A549 (cell line): ENCODE data around the gene LDLRAP1.

ENCODE experiments used
- BCL3 ChIP-seq: fragments of >200 bp; sonication (Bioruptor Twin); formaldehyde crosslinking; IDR thresholded peaks from 3 replicates; pipeline ENCODE4 v1.6.1; 2016
- CHD2 ChIP-seq: fragments of 150-350 bp; IDR thresholded peaks from 2 replicates; pipeline ENCODE4 v1.6.1; 2014; ENCODE audit warnings: low read length; ENCODE audit not compliant: partially characterized antibody
- EP300 ChIP-seq, 2 experiments: fragments of >200 bp; sonication (Bioruptor Twin); formaldehyde crosslinking; IDR thresholded peaks; 2 replicates in 1 of 2; 3 replicates in 1 of 2; pipeline ENCODE4 v1.6.1; 2016 to 2017
- ESRRA ChIP-seq: fragments of 150-350 bp; IDR thresholded peaks from 2 replicates; pipeline ENCODE4 v1.6.1; 2014; ENCODE audit warnings: mild to moderate bottlenecking, low read length, borderline replicate concordance
- KDM5A ChIP-seq: fragments of 200-600 bp; sonication (generic); IDR thresholded peaks from 2 replicates; pipeline ENCODE4 v1.6.1; 2016; ENCODE audit warnings: antibody characterized with exemption, mild to moderate bottlenecking
- MYC ChIP-seq: IDR thresholded peaks from 2 replicates; pipeline ENCODE4 v1.6.1; 2012; ENCODE audit warnings: mild to moderate bottlenecking, inconsistent platforms, low read length, improper control_type of control experiment, borderline replicate concordance
- POLR2A ChIP-seq: IDR thresholded peaks from 2 replicates; pipeline ENCODE4 v1.6.1; 2012; ENCODE audit warnings: mild to moderate bottlenecking, low read length
- RCOR1 ChIP-seq: fragments of 150-350 bp; IDR thresholded peaks from 2 replicates; pipeline ENCODE4 v1.6.1; 2014; ENCODE audit warnings: antibody characterized with exemption, low read length, low read depth
- REST ChIP-seq: fragments of 200-600 bp; sonication (generic); IDR thresholded peaks from 2 replicates; pipeline ENCODE4 v1.6.1; 2016; ENCODE audit warnings: antibody characterized with exemption, mild to moderate bottlenecking, moderate library complexity
- RFX5 ChIP-seq: fragments of 450-650 bp; IDR thresholded peaks from 2 replicates; pipeline ENCODE4 v1.7.1; 2014; ENCODE audit warnings: antibody characterized with exemption, mild to moderate bottlenecking, moderate library complexity
- ZNF302 ChIP-seq: fragments of 250-450 bp; sonication (Bioruptor Pico); IDR thresholded peaks from 2 replicates; pipeline ENCODE4 v1.9.0; 2021; ENCODE audit warnings: inconsistent platforms, mild to moderate bottlenecking, moderate library complexity
- TF ChIP-seq, protein P1 (sequence below): fragments of >200 bp; sonication (Bioruptor Twin); formaldehyde crosslinking; IDR thresholded peaks from 3 replicates; pipeline ENCODE4 v1.5.1; 2016
- TF ChIP-seq, protein P2 (sequence below): fragments of 150-350 bp; IDR thresholded peaks from 2 replicates; pipeline ENCODE4 v1.6.1; 2014; ENCODE audit warnings: low read depth, mild to moderate bottlenecking, low read length
- TF ChIP-seq, protein P3 (sequence below): fragments of 450-650 bp; IDR thresholded peaks from 2 replicates; pipeline ENCODE4 v1.6.1; 2014; ENCODE audit warnings: antibody characterized with exemption

- no peak for TF ChIP-seq ZNF302 (CRISPR knock-in tag)
- no peak for TF ChIP-seq POLR2A
- no peak for TF ChIP-seq EP300 (IDR thresholded peaks at IDR 0.05)
- no peak for TF ChIP-seq CHD2
- no peak for TF ChIP-seq RCOR1
- TF ChIP-seq, protein P1, sequence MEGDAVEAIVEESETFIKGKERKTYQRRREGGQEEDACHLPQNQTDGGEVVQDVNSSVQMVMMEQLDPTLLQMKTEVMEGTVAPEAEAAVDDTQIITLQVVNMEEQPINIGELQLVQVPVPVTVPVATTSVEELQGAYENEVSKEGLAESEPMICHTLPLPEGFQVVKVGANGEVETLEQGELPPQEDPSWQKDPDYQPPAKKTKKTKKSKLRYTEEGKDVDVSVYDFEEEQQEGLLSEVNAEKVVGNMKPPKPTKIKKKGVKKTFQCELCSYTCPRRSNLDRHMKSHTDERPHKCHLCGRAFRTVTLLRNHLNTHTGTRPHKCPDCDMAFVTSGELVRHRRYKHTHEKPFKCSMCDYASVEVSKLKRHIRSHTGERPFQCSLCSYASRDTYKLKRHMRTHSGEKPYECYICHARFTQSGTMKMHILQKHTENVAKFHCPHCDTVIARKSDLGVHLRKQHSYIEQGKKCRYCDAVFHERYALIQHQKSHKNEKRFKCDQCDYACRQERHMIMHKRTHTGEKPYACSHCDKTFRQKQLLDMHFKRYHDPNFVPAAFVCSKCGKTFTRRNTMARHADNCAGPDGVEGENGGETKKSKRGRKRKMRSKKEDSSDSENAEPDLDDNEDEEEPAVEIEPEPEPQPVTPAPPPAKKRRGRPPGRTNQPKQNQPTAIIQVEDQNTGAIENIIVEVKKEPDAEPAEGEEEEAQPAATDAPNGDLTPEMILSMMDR, result no peak
- TF ChIP-seq KDM5A, result no peak
- no peak for TF ChIP-seq BCL3
- TF ChIP-seq ESRRA, result no peak
- TF ChIP-seq REST, result no peak
- no peak for TF ChIP-seq RFX5
- TF ChIP-seq, protein P2, sequence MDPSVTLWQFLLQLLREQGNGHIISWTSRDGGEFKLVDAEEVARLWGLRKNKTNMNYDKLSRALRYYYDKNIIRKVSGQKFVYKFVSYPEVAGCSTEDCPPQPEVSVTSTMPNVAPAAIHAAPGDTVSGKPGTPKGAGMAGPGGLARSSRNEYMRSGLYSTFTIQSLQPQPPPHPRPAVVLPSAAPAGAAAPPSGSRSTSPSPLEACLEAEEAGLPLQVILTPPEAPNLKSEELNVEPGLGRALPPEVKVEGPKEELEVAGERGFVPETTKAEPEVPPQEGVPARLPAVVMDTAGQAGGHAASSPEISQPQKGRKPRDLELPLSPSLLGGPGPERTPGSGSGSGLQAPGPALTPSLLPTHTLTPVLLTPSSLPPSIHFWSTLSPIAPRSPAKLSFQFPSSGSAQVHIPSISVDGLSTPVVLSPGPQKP, result no peak
- TF ChIP-seq MYC, result no peak
- TF ChIP-seq, protein P3, sequence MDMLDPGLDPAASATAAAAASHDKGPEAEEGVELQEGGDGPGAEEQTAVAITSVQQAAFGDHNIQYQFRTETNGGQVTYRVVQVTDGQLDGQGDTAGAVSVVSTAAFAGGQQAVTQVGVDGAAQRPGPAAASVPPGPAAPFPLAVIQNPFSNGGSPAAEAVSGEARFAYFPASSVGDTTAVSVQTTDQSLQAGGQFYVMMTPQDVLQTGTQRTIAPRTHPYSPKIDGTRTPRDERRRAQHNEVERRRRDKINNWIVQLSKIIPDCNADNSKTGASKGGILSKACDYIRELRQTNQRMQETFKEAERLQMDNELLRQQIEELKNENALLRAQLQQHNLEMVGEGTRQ, result no peak
Observed at GRCh38 chr1:25548601-25549000, 5.2 kb downstream of the LDLRAP1 start.
